Right atrium auricular region (tissue), 2 donors: ENCODE measurements around the gene ULK3. TPM values are rescaled to one million over a fixed set of nuclear protein-coding genes. Genes with fewer than 3 reads are reported as not detected.
A peak's percentile ranks its signal among the peaks of the same experiment; 100 is the strongest.

Experiments
- DNase-seq: peaks from one replicate; pipeline ENCODE4 v3.0.0-alpha.2; 2019; ENCODE audit warnings: low spot score
- H3K27ac ChIP-seq, 2 donors: fragments of 200-600 bp; sonication (generic); 1 replicate in 1 of 2; 2 replicates in 1 of 2; pipeline ENCODE4 v1.5.1; 2016 to 2019
- H3K27me3 ChIP-seq, 2 donors: fragments of 200-600 bp; sonication (generic); one replicate each; pipeline versions ENCODE4 v1.5.1 to v1.6.0; 2017 to 2019
- H3K36me3 ChIP-seq: fragments of 200-600 bp; sonication (generic); one replicate; pipeline ENCODE4 v1.5.1; 2016
- H3K4me1 ChIP-seq, 2 donors: fragments of 200-600 bp; sonication (generic); one replicate each; pipeline versions ENCODE4 v1.5.1 to v1.6.0; 2017 to 2019
- H3K4me3 ChIP-seq, 2 donors: fragments of 200-600 bp; sonication (generic); 1 replicate in 1 of 2; 2 replicates in 1 of 2; pipeline ENCODE4 v1.5.1; 2017 to 2019; ENCODE audit warnings: mild to moderate bottlenecking in 1 of 2, moderate library complexity in 1 of 2
- H3K9me3 ChIP-seq, 2 donors: fragments of 200-600 bp; sonication (generic); one replicate each; pipeline ENCODE4 v1.5.1; 2019
- total RNA-seq, 2 donors: library from RNA; depleted of rRNA; stranded (reverse); fragments of >200 nt; gene quantifications; one replicate each; pipeline ENCODE4 v1.1.0, GENCODE V29; 2016
- TF ChIP-seq, protein P1 (sequence below), 2 donors: fragments of 200-600 bp; sonication (generic); IDR thresholded peaks; one replicate each; pipeline ENCODE4 v1.5.1; 2019; ENCODE audit warnings: antibody characterized with exemption in 2 of 2

ULK3 gene
- total RNA-seq, 2 donors from 2014 or later = 38.1 to 42.9 TPM

DNA sequence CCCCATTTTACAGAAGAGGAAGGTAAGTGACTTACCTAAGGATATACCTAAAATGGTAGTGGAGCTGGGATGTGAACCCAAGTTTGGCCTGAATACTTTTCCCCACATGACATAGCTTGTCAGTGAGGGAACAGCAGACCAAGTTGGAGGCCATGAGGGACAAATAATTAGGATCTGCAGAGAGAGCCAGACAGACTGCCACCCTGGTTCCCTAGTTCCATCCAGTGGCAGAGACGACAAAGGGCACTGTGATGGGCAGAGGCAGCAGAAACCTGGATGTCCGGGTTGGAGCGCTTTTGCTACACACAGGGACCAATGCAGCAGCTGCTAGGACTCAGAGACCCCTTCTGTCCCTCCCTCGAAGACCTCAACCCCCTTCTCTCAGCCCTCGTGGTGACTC is 15.3 kb downstream of the ULK3 start:
- H3K4me3 ChIP-seq = no peak overlapping the region
- TF ChIP-seq, protein P1, sequence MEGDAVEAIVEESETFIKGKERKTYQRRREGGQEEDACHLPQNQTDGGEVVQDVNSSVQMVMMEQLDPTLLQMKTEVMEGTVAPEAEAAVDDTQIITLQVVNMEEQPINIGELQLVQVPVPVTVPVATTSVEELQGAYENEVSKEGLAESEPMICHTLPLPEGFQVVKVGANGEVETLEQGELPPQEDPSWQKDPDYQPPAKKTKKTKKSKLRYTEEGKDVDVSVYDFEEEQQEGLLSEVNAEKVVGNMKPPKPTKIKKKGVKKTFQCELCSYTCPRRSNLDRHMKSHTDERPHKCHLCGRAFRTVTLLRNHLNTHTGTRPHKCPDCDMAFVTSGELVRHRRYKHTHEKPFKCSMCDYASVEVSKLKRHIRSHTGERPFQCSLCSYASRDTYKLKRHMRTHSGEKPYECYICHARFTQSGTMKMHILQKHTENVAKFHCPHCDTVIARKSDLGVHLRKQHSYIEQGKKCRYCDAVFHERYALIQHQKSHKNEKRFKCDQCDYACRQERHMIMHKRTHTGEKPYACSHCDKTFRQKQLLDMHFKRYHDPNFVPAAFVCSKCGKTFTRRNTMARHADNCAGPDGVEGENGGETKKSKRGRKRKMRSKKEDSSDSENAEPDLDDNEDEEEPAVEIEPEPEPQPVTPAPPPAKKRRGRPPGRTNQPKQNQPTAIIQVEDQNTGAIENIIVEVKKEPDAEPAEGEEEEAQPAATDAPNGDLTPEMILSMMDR (IDR thresholded peaks at IDR 0.05) = no peak
- H3K27me3 ChIP-seq = no peaks in the 10 kb centered on the region
- no peak for DNase-seq
- H3K4me1 ChIP-seq = peaks cover 0 to 28% of the 10 kb centered on the region in 2 donors
- no peaks in the 10 kb centered on the region for H3K9me3 ChIP-seq
- no peaks in the 10 kb centered on the region for H3K36me3 ChIP-seq
- no peak overlapping the region for H3K27ac ChIP-seq

DNA sequence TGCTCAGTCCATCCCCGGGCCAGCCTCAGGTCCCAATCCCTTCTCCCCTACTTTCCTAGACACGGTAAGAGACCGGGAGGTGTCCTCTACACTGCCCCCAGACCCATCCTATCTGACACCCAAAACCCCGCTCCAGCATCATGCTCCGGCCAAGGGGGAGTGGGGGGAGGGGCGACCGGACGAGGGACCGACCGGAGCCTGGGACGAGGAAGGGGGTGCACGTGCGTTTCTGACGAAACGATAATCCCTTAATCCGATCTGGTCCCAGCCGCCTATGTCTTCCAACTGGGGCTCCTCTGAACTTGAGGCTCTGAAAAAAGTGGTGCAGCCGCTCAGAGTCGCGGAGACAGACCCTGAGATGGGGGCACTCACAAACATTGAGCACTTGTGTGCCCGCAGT is 16.0 kb downstream of the ULK3 start:
- DNase-seq = no peak
- Histone ChIP-seq H3K27ac (no peak overlapping the region), H3K27me3 (no peaks in the 10 kb centered on the region), H3K4me3 (no peak overlapping the region), H3K36me3 (no peaks in the 10 kb centered on the region), H3K4me1 (peaks cover 0 to 22% of the 10 kb centered on the region in 2 donors), H3K9me3 (no peaks in the 10 kb centered on the region)
- TF ChIP-seq, protein P1 (IDR thresholded peaks at IDR 0.05) = no peak

DNA sequence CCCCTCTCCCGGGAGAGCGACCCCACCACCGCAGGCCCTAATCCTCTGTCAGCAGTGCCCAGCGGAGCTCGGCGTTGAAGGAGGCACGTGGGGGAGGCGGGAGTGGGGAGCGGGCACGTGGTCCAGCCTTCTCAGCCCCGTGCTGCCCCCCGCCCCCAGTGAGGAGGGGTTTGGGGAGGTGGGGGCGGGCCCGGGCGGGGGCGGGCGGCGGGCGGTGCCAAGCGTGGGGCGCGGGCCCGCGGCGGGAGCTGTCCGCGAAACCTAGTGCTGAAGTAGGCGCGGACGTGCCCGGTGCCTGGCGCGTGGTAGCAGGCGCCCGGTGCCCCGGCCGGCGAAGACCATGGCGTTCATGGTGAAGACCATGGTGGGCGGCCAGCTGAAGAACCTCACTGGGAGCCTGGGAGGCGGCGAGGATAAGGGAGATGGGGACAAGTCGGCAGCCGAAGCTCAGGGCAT is 16.6 kb downstream of the ULK3 start, which contains the start of gene CPLX3:
Gene CPLX3 (plus strand): TSS at position 264 of the 456 bp plus-strand sequence. CDS start 77 bp downstream, at position 341.
- no peak for DNase-seq
- H3K27me3 ChIP-seq = no peaks in the 10 kb centered on the region
- H3K4me1 ChIP-seq = peaks cover 0 to 17% of the 10 kb centered on the region in 2 donors
- peak within 1 kb of the TSS in 1 of 2 donors; percentile 26 for H3K27ac ChIP-seq
- TF ChIP-seq, protein P1 (IDR thresholded peaks at IDR 0.05) = no peak
- no peak within 1 kb of the TSS for H3K4me3 ChIP-seq
- H3K36me3 ChIP-seq = no peaks in the 10 kb centered on the region
- no peaks in the 10 kb centered on the region for H3K9me3 ChIP-seq

DNA sequence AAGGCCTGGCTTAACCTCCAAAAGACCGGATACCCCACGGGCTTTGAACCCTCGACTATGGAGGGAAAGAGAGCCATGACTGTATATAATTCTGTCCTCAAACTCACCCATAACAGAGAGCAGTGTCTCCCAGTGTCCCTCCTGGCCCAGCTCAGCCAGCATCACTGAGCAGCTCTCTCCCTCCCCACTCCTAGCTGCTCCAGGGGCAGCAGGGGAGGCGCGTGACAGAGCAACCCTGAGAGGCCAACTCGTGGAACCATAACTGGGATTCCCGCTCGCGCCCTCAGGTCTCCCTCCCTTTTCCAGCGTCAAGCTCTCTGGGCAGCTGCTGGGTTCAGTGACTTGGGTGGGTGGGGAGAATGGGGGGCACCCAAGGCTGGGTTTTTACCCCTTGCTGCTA is 17.1 kb downstream of the ULK3 start:
- Histone ChIP-seq H3K4me1 (peaks cover 0 to 16% of the 10 kb centered on the region in 2 donors), H3K9me3 (no peaks in the 10 kb centered on the region), H3K27ac (peak overlapping the region in 1 of 2 donors; percentile 26), H3K36me3 (no peaks in the 10 kb centered on the region), H3K27me3 (no peaks in the 10 kb centered on the region), H3K4me3 (no peak overlapping the region)
- TF ChIP-seq, protein P1 (IDR thresholded peaks at IDR 0.05) = no peak
- no peak for DNase-seq

DNA sequence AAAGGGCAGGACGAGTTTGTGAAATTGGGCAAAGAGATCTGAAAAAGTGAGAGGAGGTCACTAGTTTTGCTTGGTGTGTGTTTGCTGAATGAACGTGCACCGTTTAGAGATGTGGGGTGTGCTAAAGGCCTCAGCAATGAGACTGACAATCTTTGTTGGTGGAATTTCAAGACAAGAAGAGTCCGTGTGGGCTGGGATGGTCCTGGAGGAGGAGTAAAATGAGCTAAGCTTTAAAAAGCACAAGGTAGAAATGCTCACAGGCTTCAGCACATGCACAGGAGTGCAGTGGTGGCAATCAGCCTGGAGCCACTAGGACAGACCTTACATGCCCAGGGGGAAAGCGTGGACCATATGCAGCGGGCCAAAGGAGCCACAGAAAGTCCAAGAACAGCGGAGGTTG is 18.0 kb downstream of the ULK3 start:
- DNase-seq = no peak

More for the DNA sequence above, 18.0 kb downstream of the ULK3 start:
- no peaks in the 10 kb centered on the region for H3K36me3 ChIP-seq
- H3K27me3 ChIP-seq = no peaks in the 10 kb centered on the region
- no peak overlapping the region for H3K4me3 ChIP-seq
- TF ChIP-seq, protein P1 (IDR thresholded peaks at IDR 0.05) = no peak
- H3K4me1 ChIP-seq = peaks cover 0 to 22% of the 10 kb centered on the region in 2 donors
- no peaks in the 10 kb centered on the region for H3K9me3 ChIP-seq
- no peak overlapping the region for H3K27ac ChIP-seq
